NT2/D1 (cell line): ENCODE results near the gene S100A4.

ENCODE experiments used
- DNase-seq: peaks from one replicate; pipeline ENCODE4 v3.0.0-alpha.2; 2011; ENCODE audit warnings: low read depth, low spot score
- H3K27me3 ChIP-seq: 2 replicates; pipeline ENCODE4 v1.6.0; 2011; ENCODE audit warnings: mild to moderate bottlenecking; ENCODE audit not compliant: insufficient read length, insufficient read depth
- H3K36me3 ChIP-seq: 2 replicates; pipeline ENCODE4 v1.6.1; 2011; ENCODE audit warnings: mild to moderate bottlenecking, low read length, mixed read lengths; ENCODE audit not compliant: insufficient read depth, insufficient read length
- H3K4me1 ChIP-seq: 2 replicates; pipeline ENCODE4 v1.5.1; 2011; ENCODE audit not compliant: insufficient read depth, insufficient read length
- H3K4me3 ChIP-seq: 2 replicates; pipeline ENCODE4 v1.5.1; 2011; ENCODE audit warnings: low read depth; ENCODE audit not compliant: insufficient read length
- H3K9ac ChIP-seq: 2 replicates; pipeline ENCODE4 v1.6.0; 2011; ENCODE audit warnings: low read depth; ENCODE audit not compliant: insufficient read length
- H3K9me3 ChIP-seq: 2 replicates; pipeline ENCODE4 v1.5.1; 2011; ENCODE audit warnings: mild to moderate bottlenecking, low read length; ENCODE audit not compliant: insufficient read depth
- SUZ12 ChIP-seq: IDR thresholded peaks from 2 replicates; pipeline ENCODE4 v1.6.1; 2011; ENCODE audit not compliant: insufficient read length, insufficient read depth; ENCODE audit errors: extremely low read depth
- YY1 ChIP-seq: IDR thresholded peaks from 2 replicates; pipeline ENCODE4 v1.6.1; 2011; ENCODE audit not compliant: insufficient read length, insufficient read depth
- ZNF274 ChIP-seq: IDR thresholded peaks from 2 replicates; pipeline ENCODE4 v1.6.1; 2011; ENCODE audit warnings: mild to moderate bottlenecking, low read depth, low read length

Gene S100A4

GRCh38 chr1:153541641-153542590 lies 3.7 kb downstream of the S100A4 start:
- Histone ChIP-seq H3K4me1 (peaks cover 14% of the 10 kb centered on the region), H3K9me3 (peaks cover 11% of the 10 kb centered on the region; the same call in 1 of the 2 replicates), H3K4me3 (no peak overlapping the region), H3K36me3 (peaks cover 5% of the 10 kb centered on the region), H3K9ac (no peak overlapping the region), H3K27me3 (no peaks in the 10 kb centered on the region)
- TF ChIP-seq ZNF274: no peak
- TF ChIP-seq YY1: no peak
- no peak for TF ChIP-seq SUZ12
- DNase-seq: no peak

- H3K4me1 ChIP-seq: peaks cover 18% of the 10 kb centered on the region
- H3K9me3 ChIP-seq: peaks cover 11% of the 10 kb centered on the region; the same call in 1 of the 2 replicates
- DNase-seq: no peak
- TF ChIP-seq ZNF274 (no peak), SUZ12 (no peak), YY1 (no peak)
- no peak within 1 kb of the TSS for H3K9ac ChIP-seq
- no peaks in the 10 kb centered on the region for H3K27me3 ChIP-seq
- no peak within 1 kb of the TSS for H3K4me3 ChIP-seq
- peaks cover 5% of the 10 kb centered on the region for H3K36me3 ChIP-seq
Measured at GRCh38 chr1:153540394-153541361, 4.9 kb downstream of the S100A4 start, which contains the start of gene S100A5. TSS of gene S100A5 (minus strand) at chr1:153540934. CDS start at chr1:153540191, 743 bp downstream.

GRCh38 chr1:153539395-153540093 lies 6.1 kb downstream of the S100A4 start:
- DNase-seq: no peak
- Histone ChIP-seq H3K27me3 (no peaks in the 10 kb centered on the region), H3K4me3 (no peak overlapping the region), H3K36me3 (peaks cover 5% of the 10 kb centered on the region), H3K4me1 (peaks cover 9% of the 10 kb centered on the region), H3K9ac (no peak overlapping the region), H3K9me3 (peaks cover 8% of the 10 kb centered on the region; the same call in 1 of the 2 replicates)
- TF ChIP-seq YY1 (no peak), ZNF274 (no peak), SUZ12 (no peak)

- H3K36me3 ChIP-seq: no peaks in the 10 kb centered on the region
- H3K27me3 ChIP-seq: no peaks in the 10 kb centered on the region
- peak; percentile 65 for DNase-seq
- TF ChIP-seq SUZ12 (no peak), YY1 (no peak), ZNF274 (no peak)
- H3K9ac ChIP-seq: no peak overlapping the region
- no peaks in the 10 kb centered on the region for H3K9me3 ChIP-seq
- H3K4me1 ChIP-seq: peaks cover 12% of the 10 kb centered on the region
- H3K4me3 ChIP-seq: no peak overlapping the region
Measured at GRCh38 chr1:153538315-153538821, 7.2 kb downstream of the S100A4 start.

GRCh38 chr1:153537376-153537730 lies 8.3 kb downstream of the S100A4 start:
- H3K9me3 ChIP-seq: no peaks in the 10 kb centered on the region
- no peaks in the 10 kb centered on the region for H3K27me3 ChIP-seq
- no peaks in the 10 kb centered on the region for H3K36me3 ChIP-seq
- H3K4me3 ChIP-seq: no peak overlapping the region
- H3K4me1 ChIP-seq: peaks cover 13% of the 10 kb centered on the region
- no peak overlapping the region for H3K9ac ChIP-seq
- DNase-seq: no peak
- TF ChIP-seq YY1 (no peak), ZNF274 (no peak), SUZ12 (no peak)

- Histone ChIP-seq H3K36me3 (no peaks in the 10 kb centered on the region), H3K4me3 (no peak overlapping the region), H3K9ac (no peak overlapping the region), H3K9me3 (no peaks in the 10 kb centered on the region), H3K27me3 (no peaks in the 10 kb centered on the region), H3K4me1 (peaks cover 13% of the 10 kb centered on the region)
- no peak for DNase-seq
- TF ChIP-seq ZNF274: no peak
- TF ChIP-seq YY1: no peak
- TF ChIP-seq SUZ12: no peak
Measured at GRCh38 chr1:153536671-153537375, 8.8 kb downstream of the S100A4 start.
